ENCODE data around the gene SNX24.

The SNX24 gene

GRCh38 chr5:122997294-122997693 lies 151.9 kb downstream of the SNX24 start:
- Histone ChIP-seq H3K36me3 (replicated peaks) (no peaks in the 10 kb centered on the region), H3K4me3 (no peak overlapping the region), H3K9me3 (no peaks in the 10 kb centered on the region), H3K27me3 (ENCODE audit: low read depth) (no peaks in the 10 kb centered on the region), H3K4me1 (peaks cover 18% of the 10 kb centered on the region)
- in situ Hi-C loops (cut with MboI; ENCODE audit: low sequenced_read_pairs) = no loop called here
- peak; percentile 35 to 80 for DNase-seq (ENCODE audit: low spot score in 2 of 2)

GRCh38 chr5:122999947-123000563 lies 154.6 kb downstream of the SNX24 start:
- in situ Hi-C loops (cut with MboI; ENCODE audit: low sequenced_read_pairs) = loop anchor here (5.0 kb wide), 1 partner anchor 483 kb away; no protein-coding TSS in a partner anchor
- Histone ChIP-seq H3K4me3 (no peak overlapping the region), H3K36me3 (replicated peaks) (no peaks in the 10 kb centered on the region), H3K4me1 (peaks cover 18% of the 10 kb centered on the region), H3K9me3 (no peaks in the 10 kb centered on the region), H3K27me3 (ENCODE audit: low read depth) (no peaks in the 10 kb centered on the region)
- DNase-seq (ENCODE audit: low spot score in 2 of 2) = peak; percentile 77 to 87

GRCh38 chr5:123000731-123001130 lies 155.3 kb downstream of the SNX24 start:
- Histone ChIP-seq H3K9me3 (no peaks in the 10 kb centered on the region), H3K36me3 (replicated peaks) (no peaks in the 10 kb centered on the region), H3K4me1 (peaks cover 18% of the 10 kb centered on the region), H3K4me3 (no peak overlapping the region), H3K27me3 (ENCODE audit: low read depth) (no peaks in the 10 kb centered on the region)
- in situ Hi-C loops (cut with MboI; ENCODE audit: low sequenced_read_pairs) = loop anchor here (5.0 kb wide), 1 partner anchor 483 kb away; no protein-coding TSS in a partner anchor
- DNase-seq (ENCODE audit: low spot score in 2 of 2) = no peak

- in situ Hi-C loops (cut with MboI; ENCODE audit: low sequenced_read_pairs) = loop anchor here (5.0 kb wide), 1 partner anchor 485 kb away; no protein-coding TSS in a partner anchor
These were observed 156.4 kb downstream of the SNX24 start for GRCh38 chr5:123001808-123002207.

GRCh38 chr5:123007182-123007581 lies 161.8 kb downstream of the SNX24 start:
- Histone ChIP-seq H3K4me1 (peaks cover 12% of the 10 kb centered on the region; the same call in 1 of the 2 replicates), H3K27me3 (ENCODE audit: low read depth) (no peaks in the 10 kb centered on the region), H3K9me3 (no peaks in the 10 kb centered on the region), H3K36me3 (replicated peaks) (no peaks in the 10 kb centered on the region), H3K4me3 (no peak overlapping the region)
- in situ Hi-C loops (cut with MboI; ENCODE audit: low sequenced_read_pairs) = no loop called here
- peak in 1 of 2 experiments; percentile 30 for DNase-seq (ENCODE audit: low spot score in 2 of 2)

More at GRCh38 chr5:123001808-123002207, 156.4 kb downstream of the SNX24 start:
- no peak for DNase-seq (ENCODE audit: low spot score in 2 of 2)
- no peaks in the 10 kb centered on the region for H3K27me3 ChIP-seq (ENCODE audit: low read depth)
- H3K4me1 ChIP-seq = peaks cover 13% of the 10 kb centered on the region
- H3K36me3 ChIP-seq (replicated peaks) = no peaks in the 10 kb centered on the region
- no peaks in the 10 kb centered on the region for H3K9me3 ChIP-seq
- no peak overlapping the region for H3K4me3 ChIP-seq

GRCh38 chr5:123007754-123008153 lies 162.3 kb downstream of the SNX24 start:
- peak; percentile 40 to 51 for DNase-seq (ENCODE audit: low spot score in 2 of 2)
- no peaks in the 10 kb centered on the region for H3K9me3 ChIP-seq
- in situ Hi-C loops (cut with MboI; ENCODE audit: low sequenced_read_pairs) = no loop called here

GRCh38 chr5:123012321-123012720 lies 166.9 kb downstream of the SNX24 start:
- Histone ChIP-seq H3K27me3 (ENCODE audit: low read depth) (no peaks in the 10 kb centered on the region), H3K36me3 (replicated peaks) (no peaks in the 10 kb centered on the region), H3K4me3 (no peak overlapping the region), H3K4me1 (peaks cover 17% of the 10 kb centered on the region), H3K9me3 (no peaks in the 10 kb centered on the region)
- DNase-seq (ENCODE audit: low spot score in 2 of 2) = no peak
- in situ Hi-C loops (cut with MboI; ENCODE audit: low sequenced_read_pairs) = no loop called here

More at GRCh38 chr5:123007754-123008153, 162.3 kb downstream of the SNX24 start:
- Histone ChIP-seq H3K36me3 (replicated peaks) (no peaks in the 10 kb centered on the region), H3K27me3 (ENCODE audit: low read depth) (no peaks in the 10 kb centered on the region), H3K4me1 (peaks cover 12% of the 10 kb centered on the region; the same call in 1 of the 2 replicates), H3K4me3 (no peak overlapping the region)

GRCh38 chr5:123014689-123015088 lies 169.3 kb downstream of the SNX24 start:
- H3K27me3 ChIP-seq (ENCODE audit: low read depth) = no peaks in the 10 kb centered on the region

GRCh38 chr5:123028222-123028621 lies 182.8 kb downstream of the SNX24 start:
- Histone ChIP-seq H3K36me3 (replicated peaks) (peaks cover 2% of the 10 kb centered on the region), H3K4me1 (no peaks in the 10 kb centered on the region), H3K27me3 (ENCODE audit: low read depth) (no peaks in the 10 kb centered on the region), H3K9me3 (no peaks in the 10 kb centered on the region), H3K4me3 (no peak overlapping the region)
- in situ Hi-C loops (cut with MboI; ENCODE audit: low sequenced_read_pairs) = no loop called here
- no peak for DNase-seq (ENCODE audit: low spot score in 2 of 2)

More at GRCh38 chr5:123014689-123015088, 169.3 kb downstream of the SNX24 start:
- in situ Hi-C loops (cut with MboI; ENCODE audit: low sequenced_read_pairs) = no loop called here
- no peak for DNase-seq (ENCODE audit: low spot score in 2 of 2)
- Histone ChIP-seq H3K4me3 (no peak overlapping the region), H3K9me3 (no peaks in the 10 kb centered on the region), H3K4me1 (peaks cover 8% of the 10 kb centered on the region), H3K36me3 (replicated peaks) (no peaks in the 10 kb centered on the region)

GRCh38 chr5:123033157-123033671 lies 187.8 kb downstream of the SNX24 start:
- Histone ChIP-seq H3K36me3 (replicated peaks) (no peaks in the 10 kb centered on the region), H3K27me3 (ENCODE audit: low read depth) (no peaks in the 10 kb centered on the region), H3K4me1 (peaks cover 3% of the 10 kb centered on the region; the same call in 1 of the 2 replicates), H3K9me3 (no peaks in the 10 kb centered on the region), H3K4me3 (no peak overlapping the region)
- no peak for DNase-seq (ENCODE audit: low spot score in 2 of 2)
- in situ Hi-C loops (cut with MboI; ENCODE audit: low sequenced_read_pairs) = no loop called here

GRCh38 chr5:123035360-123035917 lies 190.0 kb downstream of the SNX24 start:
- DNase-seq (ENCODE audit: low spot score in 2 of 2) = peak; percentile 43 to 74
- Histone ChIP-seq H3K9me3 (no peaks in the 10 kb centered on the region), H3K27me3 (ENCODE audit: low read depth) (no peaks in the 10 kb centered on the region), H3K4me3 (peak overlapping the region; percentile 74), H3K36me3 (replicated peaks) (no peaks in the 10 kb centered on the region), H3K4me1 (peaks cover 3% of the 10 kb centered on the region; the same call in 1 of the 2 replicates)
- in situ Hi-C loops (cut with MboI; ENCODE audit: low sequenced_read_pairs) = no loop called here

GRCh38 chr5:123035918-123036390 lies 190.5 kb downstream of the SNX24 start:
- Histone ChIP-seq H3K27me3 (ENCODE audit: low read depth) (no peaks in the 10 kb centered on the region), H3K4me3 (peak overlapping the region; percentile 74), H3K9me3 (no peaks in the 10 kb centered on the region), H3K36me3 (replicated peaks) (no peaks in the 10 kb centered on the region), H3K4me1 (peaks cover 3% of the 10 kb centered on the region; the same call in 1 of the 2 replicates)
- in situ Hi-C loops (cut with MboI; ENCODE audit: low sequenced_read_pairs) = no loop called here
- peak; percentile 25 to 72 for DNase-seq (ENCODE audit: low spot score in 2 of 2)

- Histone ChIP-seq H3K4me3 (peak within 1 kb of the TSS; percentile 74), H3K27me3 (ENCODE audit: low read depth) (no peaks in the 10 kb centered on the region), H3K4me1 (peaks cover 3% of the 10 kb centered on the region; the same call in 1 of the 2 replicates), H3K36me3 (replicated peaks) (no peaks in the 10 kb centered on the region), H3K9me3 (no peaks in the 10 kb centered on the region)
- DNase-seq (ENCODE audit: low spot score in 2 of 2) = peak; percentile 70 to 90
- in situ Hi-C loops (cut with MboI; ENCODE audit: low sequenced_read_pairs) = no loop called here
These were observed 191.1 kb downstream of the SNX24 start, which contains the start of gene PPIC for GRCh38 chr5:123036391-123037103. PPIC (minus strand) TSS chr5:123036725; CDS start chr5:123036625, 100 bp downstream.

Measured in HAP-1 (cell line).